HG02973 (cell line): ENCODE results near the gene GREB1.

Source experiments
- ATAC-seq: cut with Tn5 transposase; IDR thresholded peaks from one replicate; pipeline ENCODE4 v1.9.1; 2021; ENCODE audit warnings: moderate library complexity; ENCODE audit not compliant: unreplicated experiment

The GREB1 gene

GRCh38 chr2:11629851-11630250 lies 96.0 kb downstream of the GREB1 start:
- ATAC-seq: no peak

- ATAC-seq: no peak
Measured at GRCh38 chr2:11630855-11631254, 97.0 kb downstream of the GREB1 start.

- no peak for ATAC-seq
Measured at GRCh38 chr2:11631462-11631861, 97.6 kb downstream of the GREB1 start.

- no peak for ATAC-seq
Measured at GRCh38 chr2:11633923-11634478, 100.2 kb downstream of the GREB1 start.

- no peak for ATAC-seq
Measured at GRCh38 chr2:11634584-11634983, 100.7 kb downstream of the GREB1 start.

- no peak for ATAC-seq
Measured at GRCh38 chr2:11635141-11635540, 101.3 kb downstream of the GREB1 start.

- ATAC-seq: no peak
Measured at GRCh38 chr2:11636593-11637295, 102.9 kb downstream of the GREB1 start.

- no peak for ATAC-seq
Measured at GRCh38 chr2:11637546-11637945, 103.7 kb downstream of the GREB1 start.

- ATAC-seq: no peak
Measured at GRCh38 chr2:11639503-11639902, 105.7 kb downstream of the GREB1 start.

GRCh38 chr2:11640132-11640531 lies 106.3 kb downstream of the GREB1 start:
- no peak for ATAC-seq

- no peak for ATAC-seq
Measured at GRCh38 chr2:11642972-11643371, 109.1 kb downstream of the GREB1 start.

GRCh38 chr2:11644293-11644692 lies 110.4 kb downstream of the GREB1 start:
- no peak for ATAC-seq

- no peak for ATAC-seq
Measured at GRCh38 chr2:11646530-11646929, 112.7 kb downstream of the GREB1 start.

- no peak for ATAC-seq
Measured at GRCh38 chr2:11647834-11648600, 114.2 kb downstream of the GREB1 start.

GRCh38 chr2:11649093-11649492 lies 115.2 kb downstream of the GREB1 start:
- no peak for ATAC-seq

GRCh38 chr2:11651856-11652548 lies 118.2 kb downstream of the GREB1 start:
- ATAC-seq: no peak

GRCh38 chr2:11652553-11652952 lies 118.7 kb downstream of the GREB1 start:
- ATAC-seq: no peak

GRCh38 chr2:11655495-11655894 lies 121.7 kb downstream of the GREB1 start:
- ATAC-seq: no peak

- no peak for ATAC-seq
Measured at GRCh38 chr2:11656252-11656651, 122.4 kb downstream of the GREB1 start.

GRCh38 chr2:11656671-11657101 lies 122.8 kb downstream of the GREB1 start:
- ATAC-seq: no peak

GRCh38 chr2:11657195-11657594 lies 123.3 kb downstream of the GREB1 start:
- no peak for ATAC-seq
